ENCODE measurements around the gene ZNRF1.
"Not testable (repeated sequence)": the region's sequence is repeated elsewhere in the genome, so short reads cannot be mapped to it uniquely, and the experiment has no call there.

The ZNRF1 gene

GRCh38 chr16:75025761-75026160 lies 26.9 kb downstream of the ZNRF1 start:
- in situ Hi-C loops (cut with HindIII; ENCODE audit: low sequenced_read_pairs), result no loop called here

DNA sequence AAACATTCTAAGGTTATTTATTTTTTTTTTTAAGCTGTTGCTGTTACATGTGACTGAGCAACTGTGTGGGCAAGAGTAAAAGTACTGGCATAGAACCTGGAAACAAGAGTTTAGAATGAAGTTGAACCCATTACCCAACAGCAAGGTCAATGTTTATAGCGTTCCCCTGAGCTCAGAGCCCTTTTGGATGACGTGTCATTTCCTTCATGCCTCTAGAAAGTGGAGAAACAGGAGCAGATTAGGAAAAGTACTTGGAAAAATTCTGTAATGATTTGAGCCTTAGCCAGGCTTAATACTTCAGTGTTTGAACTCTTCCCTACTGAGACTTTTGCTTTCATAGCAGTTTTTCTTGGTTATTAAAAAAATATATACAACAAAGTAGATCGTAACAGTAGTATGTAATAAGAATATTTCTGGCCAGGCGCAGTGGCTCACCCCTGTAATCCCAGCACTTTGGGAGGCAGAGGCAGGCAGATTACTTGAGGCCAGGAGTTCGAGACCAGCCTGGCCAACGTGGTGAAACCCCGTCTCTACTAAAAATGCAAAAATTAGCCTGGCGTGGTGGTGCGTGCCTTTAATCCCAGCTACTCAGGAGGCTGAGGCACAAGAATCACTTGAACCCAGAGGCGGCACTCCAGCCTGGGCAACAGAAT lies 27.5 kb downstream of the ZNRF1 start:
- in situ Hi-C loops (cut with HindIII; ENCODE audit: low sequenced_read_pairs), result not testable (repeated sequence)

GRCh38 chr16:75026892-75027391 lies 28.1 kb downstream of the ZNRF1 start:
- in situ Hi-C loops (cut with HindIII; ENCODE audit: low sequenced_read_pairs), result no loop called here

DNA sequence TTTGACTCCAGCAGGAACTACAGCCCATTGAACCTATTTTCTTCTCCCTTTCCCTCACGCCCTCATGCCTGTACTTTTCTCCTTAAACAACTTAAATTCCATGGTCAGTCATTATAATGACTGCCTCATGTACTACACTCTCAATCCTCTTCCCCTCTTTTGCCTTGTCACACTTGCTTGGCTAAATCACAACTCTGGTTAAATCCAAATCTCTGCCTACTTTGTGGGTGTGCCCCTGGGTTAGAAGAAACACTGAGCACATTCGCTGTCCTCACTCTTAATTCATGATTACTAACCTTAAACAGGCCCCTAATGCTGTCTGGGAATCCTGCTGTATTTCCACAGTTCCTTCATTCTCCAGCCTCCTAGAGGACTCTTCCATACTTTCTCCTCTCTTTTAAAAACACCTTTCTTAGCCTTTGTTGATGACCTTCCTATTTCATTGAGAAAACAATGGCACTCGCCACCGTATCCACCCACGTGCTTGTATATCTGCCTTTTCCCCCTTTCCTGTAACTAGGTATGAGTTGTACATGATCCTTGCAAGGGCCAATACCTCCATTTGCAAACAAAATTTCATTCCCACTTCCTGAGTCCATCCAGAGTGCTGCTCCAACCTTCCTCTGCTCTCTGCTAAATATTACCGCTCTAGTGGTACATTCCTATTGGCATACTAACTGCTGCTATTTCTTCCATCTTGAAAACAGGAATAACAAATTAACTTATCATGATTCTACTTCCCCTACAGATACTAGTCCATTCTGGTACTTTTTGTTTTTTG lies 28.9 kb downstream of the ZNRF1 start:
- in situ Hi-C loops (cut with HindIII; ENCODE audit: low sequenced_read_pairs), result no loop called here

- in situ Hi-C loops (cut with HindIII; ENCODE audit: low sequenced_read_pairs), result no loop called here
Measured at GRCh38 chr16:75028544-75029135, 29.8 kb downstream of the ZNRF1 start.

- in situ Hi-C loops (cut with HindIII; ENCODE audit: low sequenced_read_pairs), result no loop called here
Measured at GRCh38 chr16:75029854-75030253, 31.0 kb downstream of the ZNRF1 start.

DNA sequence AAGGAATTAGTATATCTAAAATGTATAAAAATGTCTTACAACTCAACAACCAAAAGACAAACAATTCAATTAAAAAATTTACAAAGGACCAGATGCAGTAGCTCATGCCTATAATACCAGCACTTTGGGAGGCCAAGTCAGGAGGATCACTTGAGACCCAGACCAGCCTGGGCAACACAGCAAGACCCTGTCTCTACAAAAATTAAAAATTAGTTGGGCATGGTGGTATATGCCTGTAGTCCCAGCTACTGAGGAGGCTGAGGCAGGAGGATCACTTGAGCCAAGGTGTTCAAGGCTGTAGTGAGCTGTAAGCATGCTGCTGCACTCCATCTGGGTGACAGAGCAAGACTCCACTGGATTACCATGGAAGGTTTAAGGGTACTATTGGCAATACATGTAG lies 33.8 kb downstream of the ZNRF1 start:
- in situ Hi-C loops (cut with HindIII; ENCODE audit: low sequenced_read_pairs), result no loop called here

- in situ Hi-C loops (cut with HindIII; ENCODE audit: low sequenced_read_pairs), result loop anchor here (5.0 kb wide), 1 partner anchor 37 kb away; no protein-coding TSS in a partner anchor
Measured at GRCh38 chr16:75035410-75035968, 36.7 kb downstream of the ZNRF1 start.

GRCh38 chr16:75038036-75038858 lies 39.4 kb downstream of the ZNRF1 start:
- in situ Hi-C loops (cut with HindIII; ENCODE audit: low sequenced_read_pairs), result loop anchor here (5.0 kb wide), 1 partner anchor 34 kb away; no protein-coding TSS in a partner anchor

- in situ Hi-C loops (cut with HindIII; ENCODE audit: low sequenced_read_pairs), result loop anchor here (5.0 kb wide), 1 partner anchor 32 kb away; no protein-coding TSS in a partner anchor
Measured at GRCh38 chr16:75039941-75040340, 41.1 kb downstream of the ZNRF1 start.

- in situ Hi-C loops (cut with HindIII; ENCODE audit: low sequenced_read_pairs), result no loop called here
Measured at GRCh38 chr16:75042426-75043174, 43.8 kb downstream of the ZNRF1 start.

GRCh38 chr16:75043175-75043895 lies 44.5 kb downstream of the ZNRF1 start:
- in situ Hi-C loops (cut with HindIII; ENCODE audit: low sequenced_read_pairs), result no loop called here

DNA sequence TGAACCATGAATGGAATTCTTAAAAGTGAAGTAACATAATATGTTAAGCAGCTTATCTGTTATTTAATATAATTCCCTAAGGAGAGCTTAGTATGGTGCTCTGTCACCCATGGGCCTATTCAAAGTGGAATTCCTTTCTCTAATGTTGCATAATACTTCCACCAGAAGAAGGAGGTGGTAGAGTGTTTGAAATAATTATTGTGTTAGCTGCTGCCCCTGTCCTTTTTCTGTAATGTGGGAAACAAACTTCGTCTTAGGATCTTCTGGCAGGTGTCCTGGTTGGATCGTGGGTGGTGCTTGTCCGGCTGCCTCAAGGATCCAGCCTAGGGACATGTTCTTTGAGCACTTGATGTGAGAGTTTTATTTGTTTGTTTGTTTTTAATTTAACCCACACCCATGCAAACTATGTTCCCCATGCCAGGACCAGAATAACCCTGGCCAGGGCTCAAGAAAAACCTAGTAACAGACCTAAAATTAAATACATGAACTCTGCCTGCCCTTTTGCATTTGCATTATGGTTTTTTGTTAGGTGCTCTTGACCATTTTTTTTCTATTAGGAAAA lies 46.1 kb downstream of the ZNRF1 start:
- in situ Hi-C loops (cut with HindIII; ENCODE audit: low sequenced_read_pairs), result no loop called here

DNA sequence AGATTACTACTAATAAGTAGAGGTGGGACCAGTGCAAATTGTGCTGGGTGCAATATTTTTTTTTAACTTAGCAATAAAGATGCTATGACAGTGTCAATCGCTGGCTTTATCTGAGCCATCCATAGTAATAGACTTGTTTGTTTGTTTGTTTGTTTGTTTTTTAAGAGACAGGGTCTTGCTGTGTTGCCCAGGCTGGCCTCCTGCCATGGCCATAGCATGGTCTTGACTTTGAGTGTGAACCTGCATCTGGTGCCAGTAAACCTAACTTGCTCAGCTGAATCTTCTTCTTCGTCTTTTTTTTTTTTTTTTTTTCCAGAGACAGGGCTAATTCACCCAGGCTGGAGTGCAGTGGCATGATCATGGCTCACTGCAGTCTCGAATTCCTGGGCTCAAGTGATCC lies 46.6 kb downstream of the ZNRF1 start:
- in situ Hi-C loops (cut with HindIII; ENCODE audit: low sequenced_read_pairs), result no loop called here

- in situ Hi-C loops (cut with HindIII; ENCODE audit: low sequenced_read_pairs), result no loop called here
Measured at GRCh38 chr16:75048054-75048453, 49.2 kb downstream of the ZNRF1 start.

GRCh38 chr16:75048530-75048929 lies 49.7 kb downstream of the ZNRF1 start:
- in situ Hi-C loops (cut with HindIII; ENCODE audit: low sequenced_read_pairs), result no loop called here

GRCh38 chr16:75052481-75053202 lies 53.8 kb downstream of the ZNRF1 start:
- in situ Hi-C loops (cut with HindIII; ENCODE audit: low sequenced_read_pairs), result no loop called here

All from endothelial cell of hepatic sinusoid (primary cell).